Activated T-cell treated with anti-CD3 and anti-CD28 coated beads, Interleukin-2, amount 50 U/mL, for 72 hours (primary cell): Measurements from ENCODE around the gene ADGRB2. TPM values are rescaled to one million over a fixed set of nuclear protein-coding genes. Genes with fewer than 3 reads are reported as not detected.

Experiments used
- ATAC-seq, 2 donors: fragments of 150-1000 bp; cut with Tn5 transposase; replicated peaks in 1 of 2; 2 replicates each; pipeline ENCODE4 v1.10.0; 2021; ENCODE audit warnings: moderate library complexity in 2 of 2, mild to moderate bottlenecking in 1 of 2
- DNase-seq, 2 donors: peaks; one replicate each; pipeline ENCODE4 v3.0.0; 2021 to 2022; ENCODE audit warnings: mixed read lengths in 1 of 2
- H3K27ac Mint-ChIP-seq: one replicate; pipeline ENCODE4 v1.8.0; 2022; ENCODE audit warnings: mild to moderate bottlenecking, moderate library complexity, mixed read lengths
- H3K27me3 Mint-ChIP-seq: one replicate; pipeline ENCODE4 v1.8.0; 2022; ENCODE audit warnings: low read depth, mixed read lengths
- H3K36me3 Mint-ChIP-seq, 2 donors: one replicate each; pipeline ENCODE4 v1.8.0; 2022; ENCODE audit warnings: mixed read lengths in 2 of 2, mild to moderate bottlenecking in 1 of 2; ENCODE audit not compliant: insufficient read depth in 2 of 2
- H3K4me1 Mint-ChIP-seq: one replicate; pipeline ENCODE4 v1.8.0; 2022; ENCODE audit warnings: low read depth, mixed read lengths
- H3K4me3 Mint-ChIP-seq, 2 donors: one replicate each; pipeline ENCODE4 v1.8.0; 2022; ENCODE audit warnings: mild to moderate bottlenecking in 2 of 2, mixed read lengths in 2 of 2, moderate library complexity in 2 of 2
- H3K9me3 Mint-ChIP-seq, 2 donors: one replicate each; pipeline ENCODE4 v1.8.0; 2022; ENCODE audit warnings: mixed read lengths in 2 of 2
- total RNA-seq, 2 donors: library from RNA; stranded (reverse); gene quantifications; one replicate each; pipeline ENCODE4 v1.2.3, GENCODE V29; 2022

Gene ADGRB2
- total RNA-seq, 2 donors from 2014 or later: 1.0 to 2.3 TPM

DNA sequence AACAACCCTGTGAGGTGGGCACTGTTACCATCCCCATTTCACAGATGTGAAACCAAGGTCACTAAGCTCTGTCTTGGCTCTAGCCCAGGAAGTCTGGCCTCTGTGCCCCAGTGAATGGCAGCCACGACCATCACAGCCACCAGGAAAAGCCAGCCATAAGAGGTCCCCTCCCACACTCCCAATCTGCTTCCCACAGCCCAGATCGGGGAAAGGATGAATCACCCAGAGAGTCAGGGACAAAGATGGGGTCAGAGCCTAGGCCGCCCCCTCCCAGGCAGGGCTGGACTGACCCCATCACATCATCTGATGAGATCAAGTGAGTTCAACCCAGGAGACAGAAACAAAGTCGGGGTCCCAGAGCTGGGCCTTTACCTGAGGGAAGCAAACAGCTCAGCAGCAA is 37.4 kb downstream of the ADGRB2 start:
- DNase-seq (no peak), ATAC-seq (no peak)
- H3K27me3 Mint-ChIP-seq: no peaks in the 10 kb centered on the region
- H3K4me3 Mint-ChIP-seq: no peak overlapping the region
- no peaks in the 10 kb centered on the region for H3K9me3 Mint-ChIP-seq
- no peak overlapping the region for H3K27ac Mint-ChIP-seq
- H3K4me1 Mint-ChIP-seq: no peaks in the 10 kb centered on the region
- no peaks in the 10 kb centered on the region for H3K36me3 Mint-ChIP-seq

DNA sequence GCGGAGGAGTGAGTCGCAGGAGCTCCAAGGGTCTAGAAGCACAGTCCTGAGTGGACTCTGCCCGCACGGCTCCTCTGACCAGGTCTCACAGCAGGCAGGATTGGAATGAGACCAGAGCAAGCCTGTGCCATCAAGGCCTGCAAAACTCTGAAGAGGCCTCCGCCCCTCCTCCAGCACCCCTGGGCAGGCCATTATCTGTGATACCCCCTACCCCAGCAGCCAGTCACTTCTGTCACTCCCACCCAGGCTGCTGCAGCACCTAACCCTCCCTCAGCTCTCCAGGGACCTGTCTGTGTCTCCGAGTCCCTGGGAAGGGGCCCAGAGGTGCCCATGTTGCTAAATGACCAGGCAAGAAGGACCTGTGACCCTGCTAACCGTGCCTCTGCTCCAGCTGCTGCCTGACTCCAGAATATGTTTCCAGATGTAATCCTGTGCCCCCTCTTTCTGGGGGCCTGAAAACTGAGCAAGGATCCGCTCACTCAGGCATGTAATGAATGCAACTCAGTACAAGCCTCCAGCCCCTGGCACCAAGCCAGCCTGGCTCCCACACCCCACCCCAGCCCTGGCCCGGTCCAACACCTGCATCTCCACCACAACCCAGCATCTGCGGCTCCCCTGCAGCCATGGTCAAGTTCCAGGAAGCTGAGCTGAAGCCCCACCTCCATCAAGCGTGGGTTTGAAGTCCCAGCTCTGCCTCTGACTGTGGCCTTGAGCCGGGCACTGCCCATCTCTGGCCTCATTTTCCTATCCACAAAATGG is 38.2 kb downstream of the ADGRB2 start:
- Mint-ChIP-seq H3K36me3 (no peaks in the 10 kb centered on the region), H3K4me1 (no peaks in the 10 kb centered on the region), H3K9me3 (no peaks in the 10 kb centered on the region), H3K27ac (no peak overlapping the region), H3K27me3 (no peaks in the 10 kb centered on the region), H3K4me3 (no peak overlapping the region)
- DNase-seq: no peak
- no peak for ATAC-seq

DNA sequence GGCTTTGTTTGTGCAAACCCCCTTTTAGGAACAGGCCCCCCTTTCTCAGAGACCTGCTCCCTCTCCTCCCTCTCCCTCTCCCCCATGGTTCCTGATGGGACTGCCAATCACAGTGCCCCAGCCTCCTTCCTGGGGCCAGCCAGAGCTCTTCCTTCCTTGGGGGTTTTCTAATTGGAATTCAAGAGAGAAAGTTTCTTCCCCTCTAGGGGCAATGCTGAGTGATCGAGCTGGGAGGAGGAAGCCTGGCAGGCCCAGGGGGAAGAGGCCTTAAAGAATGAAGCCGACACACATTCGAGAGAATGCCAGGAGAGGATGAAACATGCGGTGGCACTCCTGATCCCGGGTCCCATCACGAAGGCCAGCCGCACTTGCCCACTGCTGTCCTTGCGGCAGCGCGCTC is 39.0 kb downstream of the ADGRB2 start:
- no peaks in the 10 kb centered on the region for H3K36me3 Mint-ChIP-seq
- no peak overlapping the region for H3K27ac Mint-ChIP-seq
- H3K4me3 Mint-ChIP-seq: no peak overlapping the region
- ATAC-seq (no peak), DNase-seq (no peak)
- no peaks in the 10 kb centered on the region for H3K9me3 Mint-ChIP-seq
- no peaks in the 10 kb centered on the region for H3K27me3 Mint-ChIP-seq
- H3K4me1 Mint-ChIP-seq: no peaks in the 10 kb centered on the region

DNA sequence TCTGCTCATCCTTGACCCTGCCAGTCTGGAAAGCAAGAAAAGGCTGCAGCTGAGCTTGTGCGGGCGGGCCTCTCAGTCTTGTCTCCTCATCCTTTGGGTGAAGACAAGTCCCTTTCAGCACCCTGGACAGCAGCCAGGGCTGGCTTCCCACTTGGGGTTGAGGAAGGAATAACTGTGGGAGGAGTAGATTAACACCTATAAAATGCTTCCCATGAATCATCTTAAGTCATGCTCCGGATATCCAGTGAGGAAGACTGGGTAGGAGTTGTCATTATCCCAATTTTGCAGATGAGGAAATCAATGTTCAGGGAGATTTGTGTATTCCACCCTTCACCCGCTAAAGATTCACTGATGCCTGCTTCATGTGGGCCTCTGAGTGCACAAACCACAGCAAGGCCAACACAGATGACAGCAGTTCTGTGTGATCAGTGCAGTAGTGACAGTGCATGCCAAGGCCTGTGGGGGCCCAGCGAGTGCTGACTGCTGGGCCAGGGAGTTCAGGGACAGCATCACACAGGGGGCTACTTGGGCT is 40.2 kb downstream of the ADGRB2 start:
- Mint-ChIP-seq H3K36me3 (no peaks in the 10 kb centered on the region), H3K4me3 (no peak overlapping the region), H3K27me3 (no peaks in the 10 kb centered on the region)

DNA sequence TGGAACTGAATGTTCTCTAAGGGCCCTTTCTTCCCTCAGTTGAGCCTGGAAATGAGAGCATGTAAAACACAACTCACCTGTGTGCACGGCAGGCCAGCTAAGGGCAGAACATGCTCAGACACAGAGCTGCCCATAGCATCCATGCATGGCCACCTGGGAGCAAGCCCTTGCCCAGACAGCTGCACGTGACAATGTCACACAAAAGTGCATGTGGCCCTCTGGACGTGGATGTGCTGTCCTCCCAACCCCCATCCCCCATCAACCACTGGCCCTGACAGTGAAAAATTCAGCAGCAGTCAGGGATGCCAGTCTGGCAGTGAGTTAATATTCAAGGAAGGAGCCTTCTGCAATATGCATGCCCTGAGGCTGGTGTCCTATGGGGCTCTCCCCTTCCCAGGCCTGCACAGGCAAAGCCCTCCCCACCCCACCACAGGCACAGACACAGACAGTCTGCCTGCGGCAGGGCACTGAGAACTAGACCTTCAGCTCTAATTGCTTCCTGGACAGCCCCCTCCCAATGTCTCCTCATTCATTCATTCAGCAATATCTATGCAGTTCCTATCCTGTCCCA is 45.7 kb downstream of the ADGRB2 start:
- H3K4me1 Mint-ChIP-seq: peaks cover 15% of the 10 kb centered on the region
- peaks cover 41% of the 10 kb centered on the region for H3K27me3 Mint-ChIP-seq
- no peaks in the 10 kb centered on the region for H3K36me3 Mint-ChIP-seq
- H3K27ac Mint-ChIP-seq: no peak overlapping the region
- no peak for ATAC-seq
- H3K4me3 Mint-ChIP-seq: no peak overlapping the region
- no peaks in the 10 kb centered on the region for H3K9me3 Mint-ChIP-seq
- no peak for DNase-seq

More for the DNA sequence above, 40.2 kb downstream of the ADGRB2 start:
- Mint-ChIP-seq H3K27ac (no peak overlapping the region), H3K9me3 (no peaks in the 10 kb centered on the region), H3K4me1 (no peaks in the 10 kb centered on the region)
- ATAC-seq: no peak
- DNase-seq: peak; percentile 50 to 51

DNA sequence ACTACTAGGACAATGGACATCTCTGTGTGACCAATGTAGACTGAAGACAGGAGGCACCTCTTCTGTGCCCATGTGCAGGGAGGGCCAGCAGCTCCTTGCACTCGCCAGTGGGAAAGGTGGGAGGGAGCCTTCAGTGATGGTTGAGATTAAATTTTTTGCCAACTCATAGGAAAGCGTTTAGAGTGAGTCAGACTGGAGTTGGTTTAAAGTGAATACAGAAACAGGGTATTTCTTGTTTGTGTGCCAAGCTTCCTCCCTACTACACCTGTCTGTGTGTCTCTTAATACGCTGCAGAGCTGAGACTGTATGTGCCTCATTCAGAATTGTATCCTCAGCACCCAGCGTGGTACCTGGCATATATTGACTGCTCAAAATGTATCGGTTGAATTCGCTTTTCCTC is 46.8 kb downstream of the ADGRB2 start:
- Mint-ChIP-seq H3K27me3 (peaks cover 52% of the 10 kb centered on the region), H3K4me1 (peaks cover 15% of the 10 kb centered on the region), H3K27ac (no peak overlapping the region), H3K4me3 (no peak overlapping the region), H3K9me3 (no peaks in the 10 kb centered on the region), H3K36me3 (no peaks in the 10 kb centered on the region)
- no peak for DNase-seq
- no peak for ATAC-seq

DNA sequence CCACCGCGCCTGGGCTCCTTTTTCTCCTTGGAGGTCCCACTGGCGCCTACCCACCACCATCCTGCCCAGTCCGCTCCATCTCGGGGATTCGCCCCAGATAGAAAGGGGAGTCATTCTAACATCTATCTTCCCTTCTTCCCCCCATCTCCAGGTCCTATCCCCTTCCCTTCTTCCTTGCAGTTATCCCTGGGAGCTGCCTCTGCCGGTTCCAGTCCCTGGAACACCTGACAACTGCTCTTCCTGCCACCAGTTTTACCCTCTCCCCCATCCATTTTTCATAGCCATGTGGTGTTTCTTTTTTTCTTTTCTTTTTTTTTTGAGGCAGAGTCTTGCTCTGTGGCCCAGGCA is 48.3 kb downstream of the ADGRB2 start:
- peaks cover 57% of the 10 kb centered on the region for H3K27me3 Mint-ChIP-seq
- peak overlapping the region; percentile 58 to 79 for H3K4me3 Mint-ChIP-seq
- DNase-seq (no peak), ATAC-seq (no peak)
- H3K27ac Mint-ChIP-seq: no peak overlapping the region
- H3K9me3 Mint-ChIP-seq: no peaks in the 10 kb centered on the region
- H3K36me3 Mint-ChIP-seq: no peaks in the 10 kb centered on the region
- H3K4me1 Mint-ChIP-seq: peaks cover 15% of the 10 kb centered on the region

DNA sequence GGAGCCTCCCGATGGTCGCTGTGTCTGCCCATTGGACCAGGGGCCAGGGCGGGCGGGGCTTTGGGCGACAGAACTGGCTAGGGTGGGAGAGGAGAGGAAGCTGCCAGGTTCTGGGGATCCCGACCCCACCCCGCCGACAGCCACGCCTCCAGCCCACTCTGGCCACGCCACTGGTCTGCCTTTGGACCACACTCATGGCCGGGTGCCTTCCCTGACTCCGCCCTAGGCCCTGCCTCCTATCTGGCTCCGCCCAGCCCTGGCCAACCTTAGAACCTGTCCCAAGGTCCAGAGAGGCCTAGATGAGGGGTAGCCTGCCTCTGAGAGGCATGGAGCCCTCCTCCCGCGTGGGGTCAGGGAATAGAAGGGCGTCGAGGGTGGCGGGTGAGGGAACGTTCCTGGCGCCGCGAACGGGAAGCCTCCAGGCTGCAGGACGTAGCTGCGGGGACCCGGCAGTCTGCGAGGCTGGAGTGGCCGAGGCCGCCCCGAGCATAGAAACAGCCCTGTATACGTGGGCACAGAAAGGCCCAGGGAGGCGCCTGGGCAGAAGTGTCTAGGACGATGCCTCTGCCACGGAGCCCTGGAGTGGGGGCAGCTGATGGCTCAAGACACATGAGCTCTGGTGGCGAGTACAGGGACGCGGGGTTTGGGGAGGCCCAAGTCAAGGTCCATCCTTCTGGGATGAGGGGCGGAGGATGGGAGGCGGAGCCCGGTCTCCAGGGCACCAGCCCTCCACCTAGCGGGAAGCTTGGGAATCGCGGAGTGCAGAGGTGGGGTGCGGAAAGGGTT is 48.9 kb downstream of the ADGRB2 start:
- Mint-ChIP-seq H3K9me3 (no peaks in the 10 kb centered on the region), H3K4me3 (peak overlapping the region; percentile 71 to 79), H3K4me1 (peaks cover 15% of the 10 kb centered on the region), H3K27ac (no peak overlapping the region), H3K36me3 (no peaks in the 10 kb centered on the region), H3K27me3 (peaks cover 57% of the 10 kb centered on the region)
- ATAC-seq (peak; percentile 71 to 80), DNase-seq (peak; percentile 38 to 43)

DNA sequence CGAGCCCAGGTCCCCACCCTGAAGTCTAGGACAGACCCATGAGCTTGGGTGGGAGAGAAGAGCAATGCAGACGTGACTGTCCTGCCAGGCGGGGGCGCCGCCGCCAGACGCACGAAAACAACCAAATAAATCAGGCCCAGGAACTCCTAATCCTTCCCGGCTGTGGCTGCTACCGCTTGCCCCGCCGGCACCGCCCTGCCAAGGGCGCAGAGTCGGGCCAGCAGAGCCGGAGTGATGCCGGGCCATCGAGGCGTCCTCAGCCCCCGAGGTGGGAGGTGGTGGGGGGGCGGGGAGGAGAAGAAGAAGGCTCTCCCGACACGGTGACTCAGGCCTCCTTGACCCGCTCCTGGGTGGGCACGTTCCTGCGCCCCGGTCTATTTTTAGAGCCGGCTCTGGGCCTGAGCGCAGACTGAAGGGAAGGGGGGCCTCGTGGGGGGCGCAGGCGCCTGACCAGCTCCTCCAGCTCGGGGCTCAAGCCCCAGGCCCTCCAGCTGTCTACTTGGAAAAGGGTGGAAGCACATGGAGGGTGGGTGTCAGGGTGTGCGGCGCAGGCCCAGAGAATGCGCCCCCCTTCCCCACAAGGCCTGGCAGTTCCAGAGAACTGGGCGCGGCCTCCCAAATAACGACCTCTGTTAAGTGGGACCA is 49.6 kb downstream of the ADGRB2 start:
- Mint-ChIP-seq H3K27ac (no peak overlapping the region), H3K36me3 (no peaks in the 10 kb centered on the region), H3K27me3 (peaks cover 57% of the 10 kb centered on the region), H3K4me3 (peak overlapping the region; percentile 58 to 67), H3K4me1 (peaks cover 15% of the 10 kb centered on the region), H3K9me3 (no peaks in the 10 kb centered on the region)
- peak in 1 of 2 donors; percentile 57 for ATAC-seq
- DNase-seq: peak; percentile 18 to 28

DNA sequence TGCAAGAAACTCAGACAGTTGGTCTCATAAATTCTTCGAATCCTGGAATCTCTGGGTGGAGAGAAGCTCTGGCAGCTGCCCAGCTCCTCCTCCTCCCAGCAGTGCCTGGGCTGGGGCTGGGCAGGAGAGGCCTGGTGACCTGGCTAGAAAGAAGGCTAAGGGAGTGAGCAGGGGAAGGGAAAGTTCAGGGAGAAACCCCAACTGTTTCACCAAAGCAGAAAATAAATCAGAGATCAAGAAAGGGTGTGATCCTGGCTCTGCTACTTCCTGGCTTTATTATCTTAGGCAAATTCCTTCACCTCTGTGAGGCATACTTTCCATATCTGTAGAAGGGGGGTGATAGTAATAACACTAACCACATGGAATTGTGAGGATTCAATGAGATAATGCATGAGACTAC is 51.5 kb downstream of the ADGRB2 start:
- no peaks in the 10 kb centered on the region for H3K36me3 Mint-ChIP-seq
- no peaks in the 10 kb centered on the region for H3K9me3 Mint-ChIP-seq
- ATAC-seq (no peak), DNase-seq (no peak)
- no peak overlapping the region for H3K4me3 Mint-ChIP-seq
- H3K4me1 Mint-ChIP-seq: peaks cover 25% of the 10 kb centered on the region
- no peak overlapping the region for H3K27ac Mint-ChIP-seq
- H3K27me3 Mint-ChIP-seq: peaks cover 67% of the 10 kb centered on the region

DNA sequence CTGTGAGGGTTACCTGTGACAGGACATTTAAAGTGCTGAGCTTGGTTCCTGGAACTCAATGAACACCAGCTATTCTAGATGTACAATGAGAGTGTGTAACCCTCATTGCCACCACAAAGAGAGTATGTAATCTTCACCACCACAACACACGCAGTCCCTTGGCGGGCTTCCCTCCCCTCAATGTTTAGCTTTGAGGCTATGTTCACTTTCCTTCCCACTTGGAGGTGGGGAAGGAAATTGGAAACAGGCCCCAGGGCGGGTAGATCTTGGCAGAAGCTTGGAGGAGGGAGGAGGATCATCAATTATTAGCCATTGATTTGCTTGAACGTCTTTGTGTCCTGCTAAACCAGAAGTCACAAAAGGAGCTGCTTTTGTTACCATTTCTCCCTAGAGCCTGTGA is 52.1 kb downstream of the ADGRB2 start:
- H3K4me1 Mint-ChIP-seq: peaks cover 30% of the 10 kb centered on the region
- H3K36me3 Mint-ChIP-seq: no peaks in the 10 kb centered on the region
- no peak for DNase-seq
- no peak overlapping the region for H3K4me3 Mint-ChIP-seq
- peaks cover 67% of the 10 kb centered on the region for H3K27me3 Mint-ChIP-seq
- no peaks in the 10 kb centered on the region for H3K9me3 Mint-ChIP-seq
- no peak overlapping the region for H3K27ac Mint-ChIP-seq
- no peak for ATAC-seq

DNA sequence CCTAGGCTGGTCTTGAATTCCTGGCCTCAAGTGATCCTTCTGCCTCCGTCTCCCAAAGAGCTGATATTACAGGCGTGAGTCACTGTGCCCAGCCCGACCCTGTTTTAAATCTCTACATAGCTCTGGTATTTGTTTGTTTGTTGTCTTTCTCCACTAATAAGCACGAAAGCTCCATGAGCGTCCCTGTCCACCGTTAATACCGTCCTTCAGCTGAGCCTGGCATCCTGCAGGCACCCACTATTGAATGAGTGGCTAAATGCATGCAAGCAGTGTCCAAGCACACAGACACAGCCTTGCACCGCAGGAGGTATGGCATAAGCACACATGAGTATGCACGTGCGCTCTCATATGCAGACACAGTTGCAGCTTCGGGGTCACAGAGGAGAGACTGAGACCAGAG is 55.8 kb downstream of the ADGRB2 start:
- Mint-ChIP-seq H3K4me1 (peaks cover 40% of the 10 kb centered on the region), H3K36me3 (no peaks in the 10 kb centered on the region), H3K27ac (no peak overlapping the region), H3K9me3 (no peaks in the 10 kb centered on the region), H3K4me3 (no peak overlapping the region), H3K27me3 (peaks cover 59% of the 10 kb centered on the region)
- DNase-seq (no peak), ATAC-seq (no peak)

DNA sequence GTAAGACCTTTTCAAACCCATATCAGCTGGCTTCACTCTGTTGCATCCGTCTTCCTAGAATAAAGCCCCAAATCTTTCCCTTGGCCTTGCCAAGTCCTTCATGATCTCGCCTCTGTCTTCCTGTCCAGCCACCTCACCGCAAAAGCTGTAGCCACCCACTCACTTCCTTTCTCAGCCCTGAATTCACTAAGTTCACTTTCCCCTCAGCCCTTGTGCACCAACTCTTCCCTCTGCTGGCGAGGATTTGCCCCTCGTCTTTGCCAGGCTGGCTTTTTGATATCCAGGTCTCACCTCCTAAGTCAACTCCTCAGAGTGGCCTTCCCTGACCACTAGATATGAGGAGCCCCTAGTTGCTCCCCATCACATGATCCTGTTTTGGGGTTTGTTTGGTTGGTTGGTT is 56.4 kb downstream of the ADGRB2 start:
- Mint-ChIP-seq H3K27ac (no peak overlapping the region), H3K4me1 (peaks cover 40% of the 10 kb centered on the region), H3K4me3 (peak overlapping the region in 1 of 2 donors; percentile 23), H3K36me3 (no peaks in the 10 kb centered on the region), H3K27me3 (peaks cover 57% of the 10 kb centered on the region), H3K9me3 (no peaks in the 10 kb centered on the region)
- DNase-seq (peak; percentile 25 to 33), ATAC-seq (no peak)
